Esophagus muscularis mucosa (tissue), 4 donors: ENCODE measurements around the gene CTU2. TPM values are rescaled to one million over a fixed set of nuclear protein-coding genes. Genes with fewer than 3 reads are reported as not detected.

Experiments used
- DNase-seq: peaks from one replicate; pipeline ENCODE4 v3.0.0-alpha.2; 2017; ENCODE audit errors: extremely low spot score
- H3K27ac ChIP-seq, 4 donors: fragments of 200-600 bp; sonication (generic); replicated peaks in 1 of 4; 1 replicate in 3 of 4; 2 replicates in 1 of 4; pipeline ENCODE4 v1.5.1; 2016 to 2019; ENCODE audit warnings: mild to moderate bottlenecking in 1 of 4
- H3K27me3 ChIP-seq, 4 donors: fragments of 200-600 bp; sonication (generic); one replicate each; pipeline versions ENCODE4 v1.5.1 to v1.6.0; 2016 to 2019
- H3K36me3 ChIP-seq, 4 donors: fragments of 200-600 bp; sonication (generic); one replicate each; pipeline ENCODE4 v1.5.1; 2016 to 2019
- H3K4me1 ChIP-seq, 4 donors: fragments of 200-600 bp; sonication (generic); one replicate each; pipeline ENCODE4 v1.5.1; 2016 to 2019
- H3K4me3 ChIP-seq, 4 donors: fragments of 200-600 bp; sonication (generic); 1 replicate in 2 of 4; 2 replicates in 2 of 4; pipeline ENCODE4 v1.5.1; 2016 to 2019; ENCODE audit warnings: mild to moderate bottlenecking in 4 of 4, moderate library complexity in 1 of 4
- H3K9me3 ChIP-seq, 4 donors: fragments of 200-600 bp; sonication (generic); 1 replicate in 3 of 4; 2 replicates in 1 of 4; pipeline ENCODE4 v1.5.1; 2016 to 2019
- EP300 ChIP-seq: sonication (generic); formaldehyde crosslinking; IDR thresholded peaks from one replicate; pipeline ENCODE4 v1.6.1; 2017; ENCODE audit warnings: antibody characterized with exemption
- POLR2A ChIP-seq: fragments of 450-650 bp; IDR thresholded peaks from one replicate; pipeline ENCODE4 v1.6.1; 2017; ENCODE audit warnings: antibody characterized with exemption, moderate library complexity, mild to moderate bottlenecking, low read depth
- POLR2AphosphoS5 ChIP-seq, 2 donors: sonication (generic); formaldehyde crosslinking; IDR thresholded peaks; one replicate each; pipeline ENCODE4 v1.6.1; 2017; ENCODE audit warnings: antibody characterized with exemption in 2 of 2
- WGBS: methylation state at CpG from one replicate; pipeline ENCODE4 v1.1.5; 2018; 5-methylcytosine and 5-hydroxymethylcytosine counted together
- intact Hi-C: fragments of 100-400 bp; cut with DNase I; formaldehyde crosslinking; loops from one replicate; pipeline ENCODE4 v1.15.1; 2023
- total RNA-seq, 4 donors: library from RNA; depleted of rRNA; stranded (reverse); fragments of >200 nt; gene quantifications; one replicate each; pipeline versions ENCODE4 v1.1.0 to v1.2.1, GENCODE V29; 2016
- TF ChIP-seq, protein P1 (sequence below), 3 experiments: fragments of 200-600 bp in 2 of 3; fragments of 450-650 bp in 1 of 3; sonication (generic) in 2 of 3; IDR thresholded peaks; one replicate each; pipeline ENCODE4 v1.5.1; 2017 to 2019; ENCODE audit warnings: antibody characterized with exemption in 3 of 3, mild to moderate bottlenecking in 2 of 3, moderate library complexity in 1 of 3

Gene CTU2
- total RNA-seq, 4 donors from 2014 or later: 8.9 to 14.7 (median 10.3) TPM

DNA sequence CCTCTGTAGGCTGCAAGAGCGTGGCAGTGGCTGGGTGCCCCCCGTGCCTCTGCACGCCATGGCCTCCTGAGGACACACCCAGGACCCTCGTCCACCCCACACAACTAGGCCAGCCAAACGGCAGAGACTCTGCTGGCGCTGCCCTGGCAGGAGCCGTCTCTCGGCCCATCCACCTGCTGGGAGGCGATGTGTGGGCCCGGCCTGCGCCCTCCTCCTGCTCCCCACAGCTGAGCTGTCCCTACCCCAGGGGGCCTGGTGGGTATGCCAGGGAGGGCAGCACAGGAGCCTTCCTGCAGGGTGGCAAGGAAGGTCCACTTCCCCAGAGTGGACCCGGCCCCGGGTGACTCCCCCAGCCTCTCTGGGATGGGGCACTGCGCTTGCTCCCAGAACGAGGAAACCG lies 7.1 kb upstream of the CTU2 start:
- peaks cover 19 to 76% (median 61%) of the 10 kb centered on the region in 4 donors for H3K36me3 ChIP-seq
- 92% methylated on average over 2 of the region's 16 CpGs for WGBS
- intact Hi-C loops: no loop called here

DNA sequence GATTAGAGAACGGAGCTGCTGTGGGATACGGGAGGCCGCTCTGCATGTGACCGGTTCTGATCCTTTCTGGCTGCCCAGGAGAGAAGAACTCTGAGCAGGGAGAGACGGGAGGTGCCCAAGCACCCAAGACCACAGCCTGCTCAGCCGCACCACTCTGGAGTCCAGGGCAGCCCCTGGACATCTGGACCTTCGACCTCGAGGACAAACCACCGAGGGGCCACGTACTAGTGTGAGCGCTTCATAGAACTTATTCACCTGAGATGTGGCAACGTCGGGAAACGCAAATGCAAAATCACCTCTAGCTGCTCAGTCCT lies 6.0 kb upstream of the CTU2 start:
- Histone ChIP-seq H3K27me3 (no peaks in the 10 kb centered on the region), H3K36me3 (peaks cover 19 to 76% (median 59%) of the 10 kb centered on the region in 4 donors), H3K9me3 (no peaks in the 10 kb centered on the region), H3K27ac (peak overlapping the region in 2 of 4 donors; percentile 62 to 63), H3K4me1 (peaks cover 42 to 55% (median 54%) of the 10 kb centered on the region in 4 donors), H3K4me3 (peak overlapping the region in 1 of 4 donors; percentile 22)
- TF ChIP-seq POLR2A (no peak), EP300 (no peak), POLR2AphosphoS5 (IDR thresholded peaks at IDR 0.05) (no peak)
- TF ChIP-seq, protein P1, sequence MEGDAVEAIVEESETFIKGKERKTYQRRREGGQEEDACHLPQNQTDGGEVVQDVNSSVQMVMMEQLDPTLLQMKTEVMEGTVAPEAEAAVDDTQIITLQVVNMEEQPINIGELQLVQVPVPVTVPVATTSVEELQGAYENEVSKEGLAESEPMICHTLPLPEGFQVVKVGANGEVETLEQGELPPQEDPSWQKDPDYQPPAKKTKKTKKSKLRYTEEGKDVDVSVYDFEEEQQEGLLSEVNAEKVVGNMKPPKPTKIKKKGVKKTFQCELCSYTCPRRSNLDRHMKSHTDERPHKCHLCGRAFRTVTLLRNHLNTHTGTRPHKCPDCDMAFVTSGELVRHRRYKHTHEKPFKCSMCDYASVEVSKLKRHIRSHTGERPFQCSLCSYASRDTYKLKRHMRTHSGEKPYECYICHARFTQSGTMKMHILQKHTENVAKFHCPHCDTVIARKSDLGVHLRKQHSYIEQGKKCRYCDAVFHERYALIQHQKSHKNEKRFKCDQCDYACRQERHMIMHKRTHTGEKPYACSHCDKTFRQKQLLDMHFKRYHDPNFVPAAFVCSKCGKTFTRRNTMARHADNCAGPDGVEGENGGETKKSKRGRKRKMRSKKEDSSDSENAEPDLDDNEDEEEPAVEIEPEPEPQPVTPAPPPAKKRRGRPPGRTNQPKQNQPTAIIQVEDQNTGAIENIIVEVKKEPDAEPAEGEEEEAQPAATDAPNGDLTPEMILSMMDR (IDR thresholded peaks at IDR 0.05): no peak
- no peak for DNase-seq
- 72% methylated on average over 10 of the region's 14 CpGs for WGBS
- intact Hi-C loops: no loop called here

More for the DNA sequence above, 7.1 kb upstream of the CTU2 start:
- H3K4me3 ChIP-seq: no peak overlapping the region
- DNase-seq: no peak
- no peaks in the 10 kb centered on the region for H3K27me3 ChIP-seq
- TF ChIP-seq, protein P1 (IDR thresholded peaks at IDR 0.05): no peak
- TF ChIP-seq POLR2A (no peak), EP300 (no peak), POLR2AphosphoS5 (IDR thresholded peaks at IDR 0.05) (no peak)
- peaks cover 31 to 44% (median 43%) of the 10 kb centered on the region in 4 donors for H3K4me1 ChIP-seq
- H3K27ac ChIP-seq: no peak overlapping the region
- no peaks in the 10 kb centered on the region for H3K9me3 ChIP-seq

DNA sequence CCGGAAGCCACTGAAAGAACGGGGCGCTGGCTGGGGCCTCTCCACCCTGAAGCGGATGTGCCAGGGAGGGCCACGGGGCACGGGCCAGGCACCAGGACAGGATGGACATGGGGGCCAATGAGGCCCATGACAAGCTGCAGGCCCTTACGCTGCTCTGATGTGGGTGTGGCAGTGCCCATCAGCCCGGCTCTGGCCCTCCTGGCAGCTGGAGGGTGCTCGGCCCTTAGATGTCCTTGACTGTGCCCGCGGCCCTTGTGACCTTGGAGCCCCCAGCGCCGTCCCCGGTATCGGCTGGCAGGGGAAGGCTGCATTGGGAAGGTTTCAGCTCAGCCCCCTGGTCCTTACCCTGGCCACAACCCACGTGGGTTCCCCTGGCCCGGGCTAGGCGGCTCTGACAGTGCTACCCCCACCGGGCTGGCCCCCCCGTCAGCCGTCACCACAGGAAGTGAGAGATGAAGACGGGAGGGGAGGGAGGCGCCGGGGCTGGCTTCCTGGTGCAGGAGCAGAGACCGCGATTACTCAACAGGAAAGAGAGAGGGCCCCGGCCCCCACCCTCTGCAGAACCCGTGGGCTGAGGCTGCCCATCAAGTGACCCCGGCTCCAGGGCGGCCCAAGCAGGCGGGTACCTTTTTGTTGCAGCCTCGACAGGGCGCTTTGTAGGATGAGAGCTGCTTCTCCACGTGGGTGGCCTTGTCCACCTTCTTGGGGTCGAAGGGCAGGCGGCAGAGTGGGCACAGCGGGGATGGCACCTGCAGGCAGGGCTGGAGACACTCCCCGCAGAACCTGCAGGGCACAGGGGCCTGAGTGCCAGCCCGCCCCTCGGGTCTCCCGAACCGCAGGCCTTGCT lies 5.4 kb upstream of the CTU2 start:
- intact Hi-C loops: no loop called here
- Histone ChIP-seq H3K27me3 (no peaks in the 10 kb centered on the region), H3K36me3 (peaks cover 19 to 72% (median 54%) of the 10 kb centered on the region in 4 donors), H3K9me3 (no peaks in the 10 kb centered on the region), H3K4me3 (peak overlapping the region in 3 of 4 donors; percentile 5 to 22 (median 9)), H3K4me1 (peaks cover 45 to 59% (median 58%) of the 10 kb centered on the region in 4 donors), H3K27ac (peak overlapping the region; percentile 48 to 63 (median 55))
- peak; percentile 98 for DNase-seq
- 68% methylated on average over 10 of the region's 42 CpGs for WGBS
- TF ChIP-seq, protein P1 (IDR thresholded peaks at IDR 0.05): no peak
- TF ChIP-seq POLR2AphosphoS5 (IDR thresholded peaks at IDR 0.05): peak in 1 of 2 donors; percentile 37

DNA sequence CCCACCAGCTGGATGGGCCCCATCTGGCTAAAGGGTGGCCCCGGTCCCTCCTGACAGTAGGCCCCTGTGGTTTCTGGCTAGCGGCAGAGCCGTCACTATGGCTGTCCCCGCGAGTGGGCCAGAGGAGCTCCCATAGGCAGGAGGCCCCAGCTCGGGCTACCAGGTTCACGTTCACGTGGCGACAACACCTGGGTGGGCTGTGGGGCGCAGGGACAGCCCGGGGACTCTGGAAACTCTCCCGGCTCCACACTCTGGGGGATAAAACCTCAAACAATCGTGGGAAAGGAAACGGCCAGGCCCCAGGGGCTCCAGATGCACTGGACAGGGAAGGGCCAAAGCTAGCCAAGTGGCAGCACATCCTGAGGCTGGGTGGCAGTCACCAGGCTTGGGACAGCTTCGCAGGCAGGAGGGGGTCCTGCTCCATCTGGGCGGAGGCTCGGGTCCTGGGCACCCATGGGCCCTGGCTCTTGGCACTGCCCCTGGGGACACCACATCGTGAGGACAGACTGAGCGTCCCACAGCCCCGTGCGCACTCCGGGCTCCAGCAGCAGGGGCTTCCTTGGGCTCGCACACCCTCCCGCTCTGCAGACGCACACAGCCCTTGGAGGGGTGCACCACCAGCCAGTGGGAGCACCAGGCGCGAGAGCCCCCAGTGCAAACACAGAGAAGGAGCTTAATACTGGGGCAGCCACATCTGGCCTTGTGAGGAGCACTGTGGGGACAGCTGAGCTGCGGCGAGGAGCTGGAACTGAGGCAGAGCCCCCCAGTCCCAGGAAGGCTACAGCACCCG lies 4.5 kb upstream of the CTU2 start:
- Histone ChIP-seq H3K4me1 (peaks cover 47 to 64% (median 60%) of the 10 kb centered on the region in 4 donors), H3K4me3 (peak overlapping the region in 2 of 4 donors; percentile 9 to 18), H3K9me3 (no peaks in the 10 kb centered on the region), H3K36me3 (peaks cover 19 to 63% (median 45%) of the 10 kb centered on the region in 4 donors), H3K27me3 (no peaks in the 10 kb centered on the region), H3K27ac (peak overlapping the region; percentile 34 to 63 (median 47))
- WGBS: 66% methylated on average over 22 of the region's 30 CpGs
- intact Hi-C loops: no loop called here
- no peak for DNase-seq
- TF ChIP-seq EP300: no peak
- no peak for TF ChIP-seq POLR2AphosphoS5 (IDR thresholded peaks at IDR 0.05)
- TF ChIP-seq, protein P1 (IDR thresholded peaks at IDR 0.05): no peak
- TF ChIP-seq POLR2A: no peak
